ENCODE data around the gene CCDC77.
A peak's percentile ranks its signal among the peaks of the same experiment; 100 is the strongest.

Gene CCDC77

DNA sequence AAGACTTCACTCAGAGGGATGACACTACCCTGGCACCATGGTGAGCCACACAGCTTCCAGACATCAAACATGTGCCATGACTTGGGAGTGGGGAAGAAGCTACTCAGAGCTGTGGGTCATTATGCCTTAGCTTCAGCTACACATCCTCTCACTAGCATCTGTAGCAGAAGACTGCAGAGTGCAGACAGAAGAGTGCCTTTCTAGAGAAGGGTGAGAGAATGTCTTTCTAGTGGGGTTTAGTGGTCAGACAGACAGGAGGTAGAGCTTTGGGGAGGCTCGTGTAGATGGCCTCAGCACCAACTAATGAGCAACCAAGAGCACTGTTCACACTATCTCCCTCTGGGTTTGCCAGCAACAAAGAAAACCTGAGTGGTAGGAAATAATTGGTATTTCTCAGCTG, 53.4 kb downstream of the CCDC77 start:
- DNase-seq = no peak

DNA sequence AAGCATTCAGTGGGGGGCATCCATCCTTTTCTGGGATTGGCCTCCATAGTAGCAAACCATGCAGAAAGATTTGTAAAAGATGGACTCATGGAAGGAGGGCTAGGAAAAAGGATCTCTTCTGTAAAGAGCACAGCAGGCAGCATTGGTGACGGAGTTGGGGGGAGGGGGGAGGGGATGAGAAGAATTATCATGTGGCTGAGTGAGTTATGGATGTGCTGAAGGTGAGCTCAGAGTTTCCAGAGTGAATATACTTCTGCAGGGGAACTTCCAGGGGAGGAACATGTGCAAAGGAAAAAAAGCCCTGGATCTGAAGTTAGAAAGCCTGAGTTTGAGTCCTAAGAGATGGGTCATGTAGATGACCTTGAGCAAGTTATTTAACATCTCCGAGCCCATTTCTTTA, 54.4 kb downstream of the CCDC77 start:
- no peak for DNase-seq

DNA sequence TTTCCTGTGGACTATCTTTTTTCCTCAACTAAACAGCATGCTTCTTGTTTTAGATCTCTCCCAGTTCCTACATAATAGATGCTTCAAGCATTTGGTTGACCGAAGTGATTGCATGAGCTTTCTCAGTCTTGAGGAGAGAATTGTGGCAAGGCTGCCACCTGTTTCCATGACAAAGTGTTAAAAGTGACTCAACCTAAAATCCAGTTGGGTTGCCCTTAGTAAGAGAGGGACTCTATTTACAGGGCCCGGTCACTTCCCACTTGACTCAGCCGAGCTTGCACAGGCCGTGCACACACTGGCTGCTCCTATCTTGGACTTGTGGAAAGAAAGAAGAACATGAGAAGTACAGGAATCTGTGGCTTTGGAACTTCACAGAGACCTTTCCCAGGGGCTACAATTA, 56.2 kb downstream of the CCDC77 start:
- no peak for DNase-seq

DNA sequence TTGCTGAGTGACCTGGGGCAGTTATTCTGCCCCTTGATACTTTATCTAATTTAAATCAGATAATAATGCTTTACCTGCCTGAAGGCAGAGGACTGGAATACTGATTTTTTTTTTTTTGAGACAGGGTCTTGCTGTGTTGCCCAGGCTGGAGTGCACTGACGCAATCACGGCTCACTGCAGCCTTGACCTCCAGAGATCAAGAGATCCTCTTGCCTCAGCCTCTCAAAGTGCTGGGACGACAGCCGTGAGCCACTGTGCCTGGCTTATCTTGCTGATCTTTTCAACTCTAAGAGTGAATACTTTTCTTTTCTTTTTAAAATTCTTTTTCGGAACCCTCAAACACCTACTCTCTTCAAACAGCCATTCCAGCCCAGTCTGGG, 57.6 kb downstream of the CCDC77 start:
- no peak for DNase-seq

DNA sequence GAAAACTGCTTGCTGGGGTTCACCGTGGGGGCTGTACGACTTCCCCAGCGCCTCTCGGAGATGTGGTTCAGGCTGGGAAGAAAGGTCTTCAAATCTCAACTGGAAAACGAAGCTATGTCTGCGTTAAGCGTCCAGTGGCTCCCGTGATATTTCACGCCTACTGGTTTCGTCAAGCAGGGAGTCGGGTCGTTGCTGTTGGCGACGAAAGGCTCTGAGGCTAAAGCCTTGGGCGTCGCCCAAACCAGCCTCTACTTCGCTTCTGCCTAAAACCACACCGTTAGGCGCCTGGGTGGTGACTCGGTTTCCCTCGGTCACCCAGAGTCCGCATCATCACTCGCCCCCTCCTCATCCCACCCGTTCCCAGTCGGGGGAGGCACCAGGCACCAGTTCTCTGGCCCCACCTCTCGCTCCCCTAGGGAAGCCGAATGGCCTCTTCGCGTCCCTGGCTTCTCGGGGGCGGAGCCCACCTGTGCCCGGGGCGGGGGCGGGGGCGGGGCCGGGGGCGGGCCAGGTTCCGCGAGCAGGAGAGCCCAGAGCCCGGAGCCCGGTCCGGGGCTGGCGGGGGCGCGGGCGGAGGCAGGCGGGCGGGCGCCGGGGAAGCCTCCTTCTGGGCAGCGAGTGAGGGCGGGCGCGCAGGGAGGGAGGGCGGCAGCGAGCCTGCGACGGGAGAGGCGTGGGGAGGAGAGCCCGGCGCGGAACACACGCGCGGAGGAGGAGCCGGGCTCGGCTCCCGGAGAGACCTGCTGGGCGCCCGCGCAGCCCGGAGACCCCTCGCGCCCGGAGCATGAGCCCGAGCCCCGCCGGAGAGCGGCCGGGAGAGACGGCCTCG, 58.2 kb downstream of the CCDC77 start, which contains the start of gene B4GALNT3:
TSS of gene B4GALNT3 (plus strand) at position 510 of the 829 bp plus-strand sequence. CDS start 438 bp downstream, outside the sequence.
- DNase-seq = peak; percentile 65

DNA sequence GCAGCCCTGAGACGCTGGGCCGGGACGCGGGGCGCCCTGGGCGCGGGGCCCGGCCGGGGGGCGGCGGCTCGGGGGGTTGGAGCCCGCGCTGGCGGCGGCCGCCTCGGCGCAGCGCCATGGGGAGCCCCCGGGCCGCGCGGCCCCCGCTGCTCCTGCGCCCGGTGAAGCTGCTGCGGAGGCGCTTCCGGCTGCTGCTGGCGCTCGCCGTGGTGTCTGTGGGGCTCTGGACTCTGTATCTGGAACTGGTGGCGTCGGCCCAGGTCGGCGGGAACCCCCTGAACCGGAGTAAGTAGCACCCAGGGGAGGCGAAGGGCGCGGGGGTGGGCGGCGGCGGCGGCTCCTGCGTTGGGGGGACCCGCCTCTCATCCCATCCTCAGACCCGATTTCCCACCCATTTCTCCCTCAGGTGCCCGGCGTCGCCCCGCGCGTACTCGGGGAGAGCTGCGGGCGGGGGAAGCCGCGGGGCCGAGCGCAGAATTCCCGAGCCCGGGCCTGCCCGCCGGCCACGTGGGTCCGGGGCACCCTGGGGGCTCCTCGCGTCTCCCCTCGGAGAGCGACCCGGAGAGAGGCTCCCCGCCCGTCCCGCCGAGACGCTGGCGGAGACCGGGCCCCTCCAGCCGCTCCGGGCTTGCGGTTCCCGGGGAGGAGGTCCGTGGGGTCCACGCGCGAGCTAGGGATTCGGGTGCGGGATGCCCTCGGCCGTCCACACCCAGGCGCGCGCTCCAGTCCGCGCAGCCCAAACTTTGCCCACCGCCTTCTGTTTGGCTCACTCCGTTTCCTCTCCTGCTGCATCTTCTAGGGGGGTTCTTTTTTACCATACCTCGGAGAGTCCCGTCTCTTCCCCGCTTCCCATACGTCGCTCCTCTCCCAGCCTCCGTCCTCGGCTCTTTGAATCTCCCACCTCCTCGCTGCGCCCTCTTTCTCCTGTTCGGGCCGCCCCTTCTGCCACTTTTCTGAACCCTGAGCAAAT, 59.1 kb downstream of the CCDC77 start:
- DNase-seq = peak; percentile 44

DNA sequence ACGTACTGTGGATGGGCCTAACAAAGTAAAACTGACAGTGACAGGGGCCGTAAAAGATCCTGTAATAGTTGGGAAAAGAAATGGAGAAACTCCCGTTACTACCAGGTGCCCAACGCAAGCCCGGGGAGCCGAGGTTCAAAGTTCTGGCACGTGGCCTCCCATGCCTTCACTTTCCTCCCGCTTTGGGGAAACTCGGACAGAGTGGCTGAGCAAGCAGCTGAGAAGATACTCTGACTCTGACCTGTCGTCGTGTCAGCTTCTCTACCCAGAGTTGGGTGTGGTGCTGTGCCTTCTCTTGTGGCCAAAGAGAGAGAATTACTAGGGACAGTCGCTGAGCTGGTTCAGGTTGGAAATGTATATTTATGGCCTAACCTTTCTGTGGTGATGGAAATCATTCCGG, 60.0 kb downstream of the CCDC77 start:
- DNase-seq = no peak

DNA sequence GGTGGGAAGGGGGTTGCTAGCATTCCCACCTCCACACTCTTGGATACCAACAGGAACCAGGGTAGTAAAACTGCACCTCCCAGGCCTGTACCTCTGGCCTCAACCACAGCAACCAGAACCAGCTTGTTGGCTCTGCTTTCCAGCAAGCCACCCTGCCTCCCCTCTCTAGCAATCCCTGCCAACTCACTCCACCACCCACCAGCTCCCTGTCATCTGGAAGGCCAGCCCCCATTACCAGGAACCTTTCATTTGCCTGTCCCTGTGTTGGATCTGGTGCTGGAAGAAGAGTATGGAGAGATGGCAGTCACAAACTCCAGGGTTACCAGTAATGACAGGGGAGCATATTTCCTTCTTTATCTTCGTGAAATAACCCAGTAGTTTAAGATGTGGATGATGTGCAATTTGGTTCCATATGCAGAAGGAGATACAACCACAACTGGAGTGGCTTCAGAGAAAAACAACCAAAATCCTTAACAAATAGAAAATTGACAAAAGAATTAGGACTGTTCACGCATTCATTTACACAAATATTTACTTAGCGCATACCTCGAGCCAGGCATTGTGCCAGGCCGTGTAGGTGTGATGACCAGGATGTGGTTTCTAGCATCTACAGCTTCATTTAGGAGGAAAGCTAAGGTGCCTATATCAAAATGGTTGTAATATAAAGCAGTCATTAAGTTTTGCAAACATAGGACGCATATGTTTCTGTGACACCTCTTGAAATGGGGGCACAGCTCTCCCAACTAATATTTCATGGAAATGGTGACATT, 61.7 kb downstream of the CCDC77 start:
- peak; percentile 10 for DNase-seq

DNA sequence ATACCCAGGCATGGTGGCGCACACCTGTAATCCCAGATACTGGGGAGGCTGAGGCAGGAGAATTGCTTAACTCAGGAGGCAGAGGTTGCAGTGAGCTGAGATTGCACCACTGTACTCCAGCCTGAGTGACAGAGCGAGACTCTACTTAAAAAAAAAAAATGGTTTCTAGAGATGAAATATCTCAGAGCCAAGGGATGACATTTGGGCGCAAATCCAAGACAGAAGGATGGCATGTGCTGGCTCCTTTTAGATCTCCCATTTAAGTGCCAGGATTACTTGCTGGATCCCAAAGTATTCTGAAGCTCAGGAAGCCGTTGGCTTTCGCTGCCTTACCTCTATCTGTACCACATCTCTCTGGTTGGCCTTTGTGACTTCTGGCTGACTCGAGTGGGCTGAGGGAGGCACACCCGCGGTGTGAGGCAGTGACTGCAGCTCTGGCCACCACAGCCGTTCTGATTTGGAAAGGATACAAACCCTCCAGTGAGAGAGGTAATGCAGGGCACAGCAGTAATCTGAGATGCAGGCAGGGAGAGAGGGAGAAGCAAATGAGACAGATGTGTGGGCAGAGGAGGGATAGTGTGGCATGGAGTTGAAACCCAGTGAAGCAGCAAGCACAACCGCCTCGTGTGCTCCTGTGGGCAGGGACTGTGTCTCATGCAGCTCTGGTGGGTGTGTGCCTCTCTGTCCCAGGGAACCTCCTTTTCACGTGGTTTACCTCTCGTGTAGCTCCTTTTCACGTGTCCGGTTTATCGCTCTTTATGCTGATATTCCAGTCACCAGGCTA, 63.2 kb downstream of the CCDC77 start:
- no peak for DNase-seq

DNA sequence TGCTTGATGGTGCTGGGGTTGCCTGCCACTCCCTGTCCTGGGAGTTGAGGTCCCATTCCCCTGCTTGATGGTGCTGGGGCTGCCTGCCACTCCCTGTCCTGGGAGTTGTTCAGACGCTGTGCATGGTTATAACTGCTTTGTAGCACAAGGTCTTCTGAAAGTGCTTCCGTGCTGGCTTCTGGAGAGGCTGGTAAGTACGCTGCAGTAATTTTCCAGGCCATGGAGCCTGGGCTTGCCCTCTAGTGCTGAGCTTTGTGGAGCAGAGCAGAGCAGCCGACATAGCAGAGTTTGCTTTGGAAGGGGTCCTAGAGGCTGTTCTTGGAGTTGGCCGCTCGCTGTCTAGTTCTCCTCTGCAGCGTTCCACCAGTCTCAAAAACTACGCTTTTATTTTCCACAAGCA, 64.6 kb downstream of the CCDC77 start:
- no peak for DNase-seq

DNA sequence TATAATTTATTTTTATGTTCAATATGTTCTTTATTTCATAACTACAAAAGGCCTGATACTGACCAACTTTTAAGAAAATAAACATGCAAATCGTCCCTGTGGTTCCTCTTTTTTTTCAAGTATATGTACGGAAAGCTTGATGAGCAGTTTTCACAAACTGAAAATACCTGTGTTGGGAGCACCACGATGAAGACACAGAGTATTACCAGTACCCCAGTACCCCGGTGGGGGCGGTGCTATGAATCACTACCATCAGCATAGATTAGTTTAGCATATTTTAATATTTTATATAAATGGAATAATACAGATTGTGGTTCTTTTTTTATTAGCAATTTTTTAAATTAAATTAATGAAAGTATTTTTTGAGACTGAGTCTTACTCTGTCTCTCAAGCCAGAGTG, 65.3 kb downstream of the CCDC77 start:
- DNase-seq = no peak

DNA sequence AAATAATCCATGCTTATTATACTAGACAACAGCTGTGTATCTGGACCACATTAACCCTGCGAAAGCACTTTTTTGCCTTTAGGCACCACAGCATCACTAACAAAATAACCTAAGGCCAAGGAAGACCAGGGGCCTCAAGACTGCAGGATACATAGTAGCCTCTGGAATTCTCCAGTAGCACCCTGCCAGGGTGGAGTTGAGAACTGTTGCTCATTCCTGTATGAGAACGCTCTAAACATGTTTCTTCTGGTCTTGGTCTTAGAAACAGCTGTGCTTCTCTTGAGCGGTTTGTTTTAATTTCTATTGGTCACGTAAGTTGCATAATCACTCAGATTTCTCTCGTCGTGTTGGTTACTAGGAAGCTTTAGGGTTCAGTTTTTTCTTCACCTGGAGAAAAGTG, 66.1 kb downstream of the CCDC77 start:
- no peak for DNase-seq

DNA sequence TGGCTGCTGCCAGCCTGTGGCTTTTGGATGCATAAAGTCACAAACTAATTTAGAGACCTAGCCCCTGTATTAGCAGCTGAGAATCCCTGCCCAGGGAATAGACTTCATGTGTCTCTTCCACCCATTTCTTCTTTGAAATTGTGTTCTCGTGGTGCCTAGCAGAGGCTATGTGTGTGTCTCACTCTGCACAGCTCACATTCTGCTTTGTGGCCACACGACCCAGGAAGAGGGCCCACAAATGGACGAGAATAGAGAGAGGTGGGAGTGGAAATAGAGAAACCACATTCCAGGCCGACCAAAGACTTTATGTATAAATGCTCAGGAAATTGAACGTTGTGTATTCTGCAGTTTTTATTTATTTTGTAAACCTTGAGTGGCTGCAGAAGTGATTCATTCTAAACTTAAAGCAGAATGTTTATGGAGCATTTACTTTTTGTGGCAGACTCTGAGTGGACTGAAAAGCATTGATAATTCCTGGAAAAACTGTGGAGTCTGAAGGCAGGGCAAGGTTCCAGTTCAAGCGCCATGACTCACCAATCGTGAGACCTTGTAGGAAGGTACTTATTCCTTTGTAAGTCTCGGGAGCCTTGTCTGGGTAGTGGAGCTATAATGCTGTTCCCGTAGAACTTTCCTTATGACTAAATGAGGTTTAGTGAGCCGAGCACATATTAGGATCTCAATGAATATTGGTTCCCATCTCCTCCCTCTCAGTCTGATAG, 67.4 kb downstream of the CCDC77 start:
- DNase-seq = no peak

DNA sequence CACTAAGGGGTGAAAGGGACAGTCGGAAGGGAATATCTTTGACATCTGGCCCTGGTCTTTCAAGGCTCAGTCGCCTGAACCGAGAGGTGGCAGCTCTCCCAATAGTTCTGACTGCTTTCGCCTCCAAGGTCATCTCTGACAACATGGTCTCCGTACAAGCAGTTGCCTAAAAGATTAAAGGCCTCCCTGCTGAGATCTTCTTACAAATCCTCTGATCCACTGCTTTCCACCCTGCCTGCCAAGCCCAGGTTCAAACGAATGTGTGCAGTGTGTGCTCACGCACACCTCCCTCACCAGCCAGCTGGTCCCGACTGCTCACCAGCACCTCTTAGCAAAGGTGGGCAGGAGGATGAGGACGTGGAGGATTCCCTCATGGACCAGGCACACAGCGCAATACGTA, 68.7 kb downstream of the CCDC77 start:
- no peak for DNase-seq

DNA sequence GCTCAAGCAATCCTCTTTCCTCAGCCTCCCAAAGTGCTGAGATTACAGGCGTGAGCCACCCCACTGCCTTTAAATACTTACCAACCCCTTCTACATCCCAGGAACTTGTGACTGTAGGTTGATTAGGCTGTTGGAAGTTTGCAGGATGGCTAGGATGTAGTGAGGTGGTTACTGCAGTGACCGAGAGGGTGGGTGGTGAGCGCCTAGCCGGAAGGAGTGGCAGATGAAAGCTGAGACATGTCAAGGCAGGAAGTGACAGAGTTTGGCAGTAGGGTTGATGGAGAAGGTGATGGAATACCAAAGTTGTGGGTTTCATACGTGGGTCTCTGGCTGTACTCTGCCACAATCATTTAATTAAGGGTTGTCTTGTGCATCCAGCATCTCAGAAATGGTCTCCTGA, 71.8 kb downstream of the CCDC77 start:
- no peak for DNase-seq

DNA sequence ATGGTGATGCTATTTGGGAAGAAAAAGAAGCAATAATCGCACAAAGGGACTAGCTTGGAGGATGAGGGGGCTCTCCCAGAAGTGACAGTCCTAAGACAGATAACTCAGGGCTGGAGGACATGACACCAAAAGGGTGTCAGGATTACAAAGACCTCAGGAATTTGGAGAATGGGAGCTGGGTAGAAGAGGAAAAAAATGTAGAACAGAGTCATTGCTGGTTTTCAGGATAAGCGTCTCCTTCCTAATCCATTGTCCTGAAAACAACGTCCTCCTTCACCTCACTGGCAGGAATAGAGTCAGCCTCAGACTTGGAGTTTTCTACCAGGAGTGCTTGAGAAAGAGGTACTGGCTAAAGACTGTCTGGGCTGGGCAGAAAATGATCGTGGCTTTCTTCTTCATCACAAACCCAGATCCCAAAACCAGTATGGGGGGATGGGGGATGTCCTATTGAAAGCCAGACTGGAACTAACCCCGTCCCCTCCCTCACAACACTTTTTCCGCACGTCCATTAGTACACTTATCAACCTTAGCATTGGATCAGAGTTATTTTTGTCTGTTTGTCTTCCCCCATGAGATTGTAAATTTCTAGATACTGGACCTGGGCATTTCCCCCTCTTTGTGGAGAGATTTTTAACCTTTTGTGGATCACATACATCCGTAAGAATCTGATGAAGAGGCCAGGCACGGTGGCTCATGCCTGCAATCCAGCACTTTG, 72.6 kb downstream of the CCDC77 start:
- DNase-seq = no peak

DNA sequence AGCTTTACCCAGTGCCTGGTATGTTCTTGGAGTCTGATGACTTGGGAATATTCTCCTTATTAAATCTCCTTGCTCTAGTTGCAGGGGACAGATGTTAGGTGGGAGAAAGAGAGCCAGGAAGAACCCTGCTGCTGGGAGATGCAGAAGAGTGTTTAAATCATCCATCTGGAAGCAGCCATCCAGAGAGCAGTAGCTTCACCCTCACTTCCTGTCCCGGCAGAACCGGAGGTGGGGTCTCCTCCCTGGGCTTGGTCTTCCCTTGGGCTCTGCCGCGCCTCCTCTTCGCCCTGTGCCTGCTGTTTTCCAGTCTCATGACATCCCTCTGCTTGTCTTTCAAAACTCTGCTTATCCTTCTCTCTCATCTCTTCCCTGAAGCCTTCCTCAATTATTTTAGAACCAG, 73.8 kb downstream of the CCDC77 start:
- no peak for DNase-seq

DNA sequence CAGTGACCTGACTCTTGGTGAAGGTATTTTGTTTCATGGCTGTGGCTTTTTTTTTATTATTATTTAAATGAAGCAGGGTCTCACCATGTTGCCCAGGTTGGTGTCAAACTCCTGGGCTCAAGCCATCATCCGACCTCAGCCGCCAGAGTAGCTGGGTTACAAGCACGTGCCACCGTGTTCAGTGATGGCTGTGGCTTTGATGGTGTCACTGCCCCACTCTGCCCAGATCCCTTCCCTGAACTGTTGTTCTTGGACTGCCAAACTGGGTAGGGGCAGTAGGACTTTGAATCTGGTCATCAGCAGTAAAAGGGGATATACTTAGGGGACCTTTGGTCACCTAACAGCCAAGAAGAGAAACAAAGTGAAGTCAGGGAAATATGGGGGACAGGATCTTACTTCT, 77.7 kb downstream of the CCDC77 start:
- DNase-seq = no peak

DNA sequence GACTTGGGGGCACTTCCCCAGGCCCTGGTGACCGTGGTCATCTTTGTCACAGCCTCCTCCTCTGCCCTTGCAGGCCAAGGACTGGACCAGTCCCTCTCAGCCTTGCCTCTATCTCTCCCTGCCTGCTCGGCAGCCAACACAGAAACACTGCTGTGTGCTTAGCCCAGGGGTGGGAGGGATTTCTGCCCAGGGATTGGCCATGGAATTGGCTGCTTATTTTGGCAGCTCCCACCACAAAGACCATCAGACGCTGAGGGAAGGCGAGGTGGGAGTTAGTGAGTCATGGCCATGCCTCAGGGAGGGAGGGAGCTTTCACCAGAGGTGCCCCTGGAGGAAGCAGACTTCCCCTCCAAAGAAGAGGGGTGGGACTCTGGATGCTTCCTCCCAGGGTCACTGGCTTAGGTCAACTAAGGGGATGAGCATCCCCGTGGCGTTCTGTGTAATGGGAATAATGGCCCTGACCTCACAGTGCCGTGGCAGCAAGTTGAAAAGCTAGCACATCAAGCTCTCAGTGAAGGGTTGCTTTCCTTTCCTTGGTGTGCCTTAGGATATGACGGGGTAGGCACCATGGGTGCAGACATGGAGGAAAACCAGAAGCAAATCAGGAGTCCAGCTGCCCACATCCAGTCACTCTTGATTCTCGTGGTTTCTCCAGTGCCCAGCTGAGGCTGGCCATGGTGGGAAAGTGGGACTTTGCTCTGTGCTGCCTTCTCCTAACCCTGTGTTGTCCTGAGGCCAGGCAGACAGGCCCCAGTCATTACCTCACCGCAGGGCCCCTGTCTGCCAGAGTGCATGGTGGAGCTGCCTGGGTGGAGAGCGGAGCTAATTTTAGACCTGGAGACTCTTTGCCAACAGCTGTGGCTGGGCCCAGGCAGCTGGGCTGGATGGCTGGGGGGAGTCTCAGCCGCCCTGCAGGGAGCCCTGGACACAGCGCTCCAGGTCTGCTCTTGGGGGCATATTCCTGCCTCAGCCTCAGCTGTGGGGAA, 79.7 kb downstream of the CCDC77 start:
- no peak for DNase-seq

DNA sequence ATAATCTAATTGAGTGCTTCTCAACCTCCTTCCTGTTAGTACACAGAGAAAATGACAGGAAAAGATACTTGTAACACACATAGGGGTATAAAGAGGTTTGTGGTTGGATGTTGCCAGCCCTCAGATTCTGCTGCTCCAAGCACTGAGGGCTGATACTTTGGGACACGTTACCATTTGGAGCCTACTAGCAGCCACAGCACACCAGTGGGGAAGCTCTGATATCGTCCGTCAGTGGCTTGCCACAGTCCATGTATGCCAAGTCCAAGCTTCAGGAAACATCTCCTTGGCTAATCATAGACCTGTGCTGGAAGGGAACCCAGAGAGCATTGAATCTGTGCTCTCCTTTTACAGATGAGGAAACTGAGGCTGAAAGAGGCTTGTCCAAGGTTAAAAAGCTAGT, 80.6 kb downstream of the CCDC77 start:
- DNase-seq = no peak

Measured in CD4-positive, alpha-beta T cell treated with Interleukin-21 for 1 hour (primary cell).